Activated CD4-positive, alpha-beta T cell treated with anti-CD3 and anti-CD28 coated beads, Interleukin-2, amount 50 U/mL, for 4 hours (primary cell): ENCODE data around the gene IFT88.

Experiments
- DNase-seq, 2 experiments: peaks; one replicate each; pipeline ENCODE4 v3.0.0-alpha.2; 2020

The IFT88 gene

GRCh38 chr13:20567881-20568528, 1.0 kb downstream of the IFT88 start:
- no peak for DNase-seq

- DNase-seq: no peak
Measured at GRCh38 chr13:20570517-20570916, 3.6 kb downstream of the IFT88 start.

- DNase-seq: no peak
Measured at GRCh38 chr13:20571676-20572075, 4.7 kb downstream of the IFT88 start.

DNA sequence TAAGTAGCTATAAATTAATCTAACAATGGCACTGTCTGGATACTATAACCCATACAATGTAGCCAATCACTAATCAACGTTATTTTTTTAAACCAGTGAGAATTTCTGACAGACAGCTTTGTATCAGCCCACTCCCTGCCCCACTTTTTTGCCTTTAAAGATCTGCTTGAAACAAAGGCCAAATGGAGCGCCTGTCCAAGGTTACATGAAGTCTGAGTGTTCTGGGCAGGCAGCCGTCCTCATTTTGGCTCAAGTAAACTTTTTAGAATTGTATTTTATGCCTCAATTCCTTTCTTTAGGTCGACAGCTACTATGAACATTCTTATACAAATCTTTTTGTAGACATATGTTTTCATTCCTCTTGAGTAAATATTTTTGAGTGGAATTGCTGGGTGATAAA, 6.2 kb downstream of the IFT88 start:
- no peak for DNase-seq

- no peak for DNase-seq
Measured at GRCh38 chr13:20573636-20574035, 6.7 kb downstream of the IFT88 start.

- DNase-seq: no peak
Measured at GRCh38 chr13:20579191-20579590, 12.2 kb downstream of the IFT88 start.

DNA sequence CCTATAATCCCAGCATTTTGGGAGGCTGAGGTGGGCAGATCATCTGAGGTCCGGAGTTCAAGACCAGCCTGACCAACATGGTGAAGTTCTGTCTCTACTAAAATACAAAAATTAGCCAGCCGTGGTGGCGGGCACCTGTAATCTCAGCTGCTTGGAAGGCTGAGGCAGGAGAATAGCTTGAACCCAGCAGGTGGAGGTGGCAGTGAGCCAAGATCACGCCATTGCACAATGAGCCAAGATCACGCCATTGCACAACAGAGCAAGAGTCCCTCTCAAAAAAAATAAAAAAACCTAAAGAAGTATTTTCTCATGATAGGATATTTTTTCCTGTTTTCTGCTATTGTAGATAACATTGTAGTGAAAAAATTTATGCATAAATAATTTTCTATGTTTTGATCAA, 13.3 kb downstream of the IFT88 start:
- no peak for DNase-seq

DNA sequence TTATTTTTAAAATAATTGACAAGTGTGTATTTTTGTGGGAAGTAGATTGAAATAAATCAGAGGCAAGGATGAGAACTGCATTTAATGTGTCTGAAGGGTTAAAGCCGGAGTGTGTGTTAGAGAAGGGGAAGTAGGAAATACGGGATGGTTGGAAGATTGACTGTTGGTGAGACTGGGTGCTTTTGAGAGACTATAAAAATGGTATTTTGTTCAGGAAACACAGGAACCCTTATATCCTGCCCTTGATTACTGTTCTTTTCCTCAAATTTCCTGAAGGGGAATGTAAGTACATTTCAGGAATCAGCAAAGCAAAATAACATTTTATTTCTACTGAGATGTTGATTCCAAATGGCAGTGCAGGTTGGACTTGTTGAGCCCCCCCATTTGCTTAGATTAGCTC, 15.1 kb downstream of the IFT88 start:
- no peak for DNase-seq

DNA sequence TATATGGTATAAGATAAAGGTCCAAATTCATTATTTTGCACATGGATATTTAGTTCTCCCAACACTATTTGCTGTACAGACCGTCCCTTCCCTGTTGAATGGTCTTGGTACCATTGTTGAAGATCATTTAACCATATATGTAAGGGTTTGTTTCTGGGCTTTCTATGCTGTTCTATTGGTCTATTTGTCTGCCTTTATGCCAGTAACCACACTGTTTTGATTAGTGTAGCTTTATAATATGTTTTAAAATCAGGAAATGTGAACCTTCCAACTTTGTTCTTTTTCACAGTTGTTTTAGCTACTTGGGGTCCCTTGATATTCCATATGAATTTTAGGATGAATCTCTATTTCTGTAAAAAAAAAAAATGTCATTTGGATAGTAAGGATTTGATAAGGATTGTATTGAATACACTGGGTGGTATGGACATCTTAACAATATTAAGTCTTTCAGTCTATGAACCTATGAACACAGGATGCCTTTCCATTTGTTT, 16.9 kb downstream of the IFT88 start:
- DNase-seq: no peak

DNA sequence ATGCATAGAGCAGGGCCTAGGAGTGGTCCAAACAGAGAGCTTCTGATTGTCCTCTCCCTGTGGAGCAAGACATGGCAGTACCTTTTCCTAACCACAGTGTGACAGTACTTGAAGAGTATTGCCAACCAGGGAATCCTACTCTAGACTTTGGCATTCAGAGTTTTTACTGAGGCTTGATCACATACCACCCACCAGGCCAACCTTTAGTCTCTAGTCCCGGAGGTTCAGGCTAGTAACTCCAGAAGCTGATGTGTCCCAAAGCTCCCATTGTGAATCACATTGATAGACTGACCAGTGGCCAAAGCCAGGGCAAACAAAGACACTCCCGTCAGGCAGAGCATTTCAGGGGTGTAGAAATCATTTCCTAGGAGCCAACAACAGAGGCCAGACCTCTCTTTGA, 18.4 kb downstream of the IFT88 start:
- no peak for DNase-seq

DNA sequence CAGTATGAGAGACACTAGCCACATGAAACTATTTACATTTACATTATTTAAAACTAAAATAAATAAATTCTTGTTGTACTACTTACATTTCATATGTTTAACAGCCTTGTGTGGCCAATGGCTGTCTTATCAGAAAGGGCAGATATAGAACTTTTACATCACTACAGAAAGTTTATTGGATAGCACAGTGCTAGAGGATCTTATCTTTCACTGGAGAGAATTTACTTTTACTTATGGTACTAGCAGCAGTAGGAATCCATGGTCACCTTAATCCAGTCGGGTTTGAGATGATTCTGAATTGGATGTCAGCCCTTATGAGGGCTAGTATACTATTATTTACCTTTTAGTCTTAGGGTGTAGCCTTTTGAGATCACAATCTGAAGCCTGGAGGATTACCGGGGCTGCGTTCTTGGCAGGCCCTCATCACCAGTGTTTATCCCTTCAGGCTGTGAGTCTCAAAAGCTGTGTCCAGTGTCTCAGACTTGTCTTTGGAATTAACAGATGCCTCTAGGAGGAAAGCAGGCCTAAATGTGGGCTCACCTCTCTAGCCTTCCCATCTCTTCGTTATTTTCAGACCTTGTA, 21.7 kb downstream of the IFT88 start:
- no peak for DNase-seq

GRCh38 chr13:20590561-20590960, 23.6 kb downstream of the IFT88 start:
- no peak for DNase-seq

- DNase-seq: no peak
Measured at GRCh38 chr13:20592606-20593005, 25.6 kb downstream of the IFT88 start.

DNA sequence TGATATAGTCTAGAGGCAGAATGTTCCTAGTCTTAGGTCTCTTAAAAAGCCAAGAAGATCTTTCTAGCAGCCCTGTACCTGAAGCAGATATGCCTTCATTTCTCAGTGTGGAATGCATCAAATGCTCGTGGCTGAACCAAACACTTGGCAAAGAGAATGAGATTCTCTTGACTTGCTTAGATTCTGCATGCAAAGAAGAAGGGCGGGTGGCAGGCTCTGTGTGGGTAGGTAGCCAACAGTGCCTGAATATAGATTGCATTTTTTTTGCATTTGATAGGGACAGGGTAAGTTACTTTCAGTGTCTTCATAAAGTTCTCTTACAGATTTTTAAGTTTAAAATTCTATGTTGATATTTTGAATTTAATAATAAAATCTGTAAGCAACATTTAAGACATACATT, 27.3 kb downstream of the IFT88 start:
- DNase-seq: no peak

DNA sequence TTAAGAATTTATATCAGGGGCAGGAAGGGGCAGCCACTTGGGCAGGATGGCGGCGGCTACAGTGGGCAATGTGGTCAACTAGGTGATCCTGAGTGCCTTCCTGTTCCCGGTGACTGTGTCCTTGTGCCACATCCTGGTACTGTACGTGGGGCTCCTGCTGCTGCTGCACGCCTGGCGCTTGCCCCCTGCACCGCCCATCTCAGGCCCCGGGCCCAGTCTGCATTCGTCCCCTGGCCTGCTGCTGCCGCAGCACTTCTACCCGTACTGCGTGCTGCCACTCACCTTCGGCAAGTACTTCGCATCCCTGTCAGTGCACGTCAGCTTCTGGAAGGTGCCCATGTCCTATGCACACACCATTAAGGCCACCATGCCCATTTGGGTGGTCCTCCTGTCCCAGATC, 40.1 kb downstream of the IFT88 start:
- no peak for DNase-seq

DNA sequence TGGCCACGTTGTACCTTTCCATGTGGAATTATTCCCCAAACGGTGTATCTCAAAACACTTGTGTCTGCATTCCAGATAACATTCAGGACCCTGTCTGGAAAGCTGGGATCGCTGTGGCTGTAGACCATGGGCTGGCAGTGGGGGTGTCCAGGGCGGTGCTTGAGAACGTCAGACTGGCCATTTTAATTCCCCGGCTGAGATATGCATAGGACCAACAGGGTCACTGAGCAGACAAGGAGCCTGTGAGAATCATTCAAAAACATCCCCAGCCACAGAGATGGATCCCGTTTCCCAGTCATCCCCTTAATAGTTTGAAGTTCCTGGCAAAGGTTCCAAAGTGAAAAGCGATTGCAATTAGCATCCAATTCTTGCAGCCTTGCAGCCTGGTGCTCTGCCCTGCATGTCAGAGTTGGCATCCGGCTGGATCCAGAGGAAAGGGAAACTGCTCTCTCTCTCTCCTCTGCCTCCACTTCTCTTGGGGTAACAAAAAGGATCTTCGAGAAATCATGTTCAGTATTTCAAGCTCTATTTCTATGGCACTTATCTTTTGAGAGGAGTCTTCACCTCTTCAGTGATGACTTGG, 41.6 kb downstream of the IFT88 start:
- DNase-seq: no peak

DNA sequence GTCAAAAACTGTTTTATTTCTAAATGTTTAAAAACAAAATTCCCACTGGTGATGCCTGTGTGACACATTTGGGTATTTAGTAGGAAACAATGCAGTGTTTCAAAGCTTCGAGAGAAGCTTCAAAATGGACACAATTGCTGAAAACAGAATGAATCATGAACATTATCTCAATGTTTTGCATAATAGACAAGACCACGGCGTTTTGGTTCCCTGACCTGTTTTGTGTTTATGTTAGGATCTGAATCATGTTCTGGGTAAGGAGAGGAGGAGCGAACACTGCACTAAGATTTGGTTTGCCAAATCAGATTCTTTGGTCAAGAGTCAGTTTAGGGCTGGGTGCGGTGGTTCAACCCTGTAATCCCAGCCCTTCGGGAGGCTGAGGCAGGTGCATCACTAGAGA, 42.2 kb downstream of the IFT88 start:
- no peak for DNase-seq

DNA sequence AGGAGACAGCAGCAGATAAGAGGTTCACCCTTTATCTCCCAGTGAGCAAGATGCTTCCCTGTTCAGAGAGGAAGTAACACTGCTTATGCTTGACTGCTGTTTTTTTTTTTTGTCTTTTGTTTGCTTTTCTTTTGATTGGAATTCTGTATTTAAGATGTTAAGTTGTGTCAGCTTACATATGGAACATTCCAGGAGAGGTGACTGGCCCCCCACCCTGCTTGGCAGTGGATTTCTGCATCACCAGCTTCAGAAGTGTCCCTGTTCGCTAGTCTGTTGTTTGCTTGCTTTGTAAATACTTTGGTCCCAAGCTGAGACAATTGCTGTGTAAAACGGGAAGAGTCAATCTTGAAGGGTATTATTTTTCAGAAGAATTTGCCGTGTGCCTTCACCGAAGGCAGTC, 43.0 kb downstream of the IFT88 start:
- no peak for DNase-seq

DNA sequence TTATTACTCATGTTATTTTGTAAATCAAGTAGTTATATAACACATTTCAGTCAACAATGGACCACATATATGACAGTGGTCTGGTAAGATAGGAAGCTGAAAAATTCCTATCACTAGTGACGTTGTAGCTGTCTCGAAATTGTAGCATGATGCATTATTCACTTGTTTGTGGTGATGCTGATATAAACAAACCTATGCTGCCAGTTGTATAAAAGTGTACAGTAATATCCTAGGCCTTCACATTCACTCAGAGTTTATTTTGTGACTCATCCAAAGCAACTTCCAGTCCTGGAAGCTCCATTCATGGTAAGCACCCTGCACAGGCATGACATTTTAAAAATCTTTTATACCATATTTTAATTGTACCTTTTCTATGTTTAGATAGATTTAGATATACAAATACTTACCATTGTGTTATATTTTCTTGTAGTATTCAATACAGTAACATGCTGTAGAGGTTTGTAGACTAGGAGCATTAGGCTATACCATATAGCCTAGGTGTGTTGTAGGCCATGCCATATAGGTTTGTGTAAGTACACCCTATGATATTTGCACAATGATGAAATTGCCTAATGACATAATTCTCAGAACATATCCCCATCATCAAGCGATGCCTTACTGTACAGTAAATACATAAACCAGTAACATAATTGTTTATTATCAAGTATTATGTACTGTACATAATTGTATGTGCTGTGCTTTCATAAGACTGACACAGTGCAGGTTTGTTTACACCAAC, 49.3 kb downstream of the IFT88 start:
- no peak for DNase-seq

DNA sequence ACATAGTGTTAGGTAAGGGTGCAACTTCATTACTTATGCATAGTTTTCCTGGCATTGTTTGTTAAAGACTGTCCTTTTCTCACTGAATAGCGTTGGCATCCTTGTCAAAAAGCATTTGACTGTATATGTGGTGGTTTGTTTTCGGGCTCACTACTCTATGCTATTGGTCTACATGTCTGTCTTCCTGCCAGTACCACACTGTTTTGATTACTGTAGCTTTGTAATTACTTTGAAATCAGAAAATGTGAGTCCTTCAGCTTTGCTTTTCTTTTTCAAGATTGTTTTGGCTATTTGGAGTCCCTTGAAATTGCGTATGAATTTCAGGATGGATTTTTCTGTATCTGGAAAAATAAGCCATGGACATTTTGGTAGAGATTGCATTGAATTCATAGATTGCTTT, 56.0 kb downstream of the IFT88 start:
- no peak for DNase-seq

DNA sequence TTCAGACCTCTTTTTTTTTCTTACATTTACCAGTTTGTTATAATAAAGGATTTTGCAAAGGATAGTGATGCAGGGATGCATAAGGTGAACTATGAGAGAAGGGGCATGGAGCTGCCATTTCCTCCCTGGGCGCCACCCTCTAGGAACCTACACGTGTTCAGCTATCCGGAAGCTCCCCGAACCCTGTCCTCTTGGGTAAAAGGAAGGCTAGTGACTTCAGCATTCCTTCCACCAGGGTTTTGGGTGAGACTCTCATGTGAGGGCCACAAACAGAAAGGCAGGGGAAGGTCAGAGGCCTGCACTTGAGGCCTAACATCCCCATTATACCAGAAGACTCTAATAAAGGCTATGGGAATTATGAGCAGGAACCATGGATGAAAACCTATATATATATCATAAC, 57.3 kb downstream of the IFT88 start:
- DNase-seq: no peak

DNA sequence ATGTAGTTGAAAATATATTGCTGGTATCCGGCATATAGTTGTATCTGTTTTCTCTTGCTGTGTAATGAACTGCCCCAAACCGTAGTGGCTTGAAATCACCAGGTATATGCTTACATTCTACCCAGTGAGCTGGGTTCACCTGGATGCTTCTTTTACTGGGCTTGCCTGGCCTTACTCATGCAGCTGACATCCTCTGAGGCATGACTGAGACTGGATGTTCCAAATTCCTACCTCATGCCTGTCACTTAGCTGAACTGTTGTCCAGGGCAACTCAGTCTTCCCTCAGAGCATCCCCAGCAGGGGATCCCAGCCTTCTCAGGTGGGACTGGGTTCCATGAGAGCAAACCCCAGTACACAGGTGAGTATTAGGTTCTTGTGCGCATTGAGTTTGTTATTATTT, 66.8 kb downstream of the IFT88 start:
- no peak for DNase-seq

DNA sequence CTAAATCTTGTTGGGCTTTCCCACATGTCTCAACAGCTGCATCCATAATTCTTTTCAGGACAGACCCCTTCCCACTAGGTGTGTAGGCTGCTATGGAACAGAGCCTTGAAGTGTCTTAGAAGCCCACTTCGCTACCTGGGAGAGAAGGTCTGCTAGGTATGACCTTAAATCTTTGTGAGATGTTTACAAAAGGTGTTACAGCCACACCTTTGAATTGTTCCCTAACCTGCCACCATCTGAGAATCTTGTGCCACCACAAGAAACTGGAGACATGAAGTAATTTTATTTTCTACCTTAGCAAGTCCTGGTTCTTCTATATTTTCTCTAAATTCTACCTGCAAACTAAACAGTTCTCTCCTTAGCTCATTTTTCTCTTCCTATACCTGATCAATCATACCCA, 69.1 kb downstream of the IFT88 start:
- DNase-seq: no peak

DNA sequence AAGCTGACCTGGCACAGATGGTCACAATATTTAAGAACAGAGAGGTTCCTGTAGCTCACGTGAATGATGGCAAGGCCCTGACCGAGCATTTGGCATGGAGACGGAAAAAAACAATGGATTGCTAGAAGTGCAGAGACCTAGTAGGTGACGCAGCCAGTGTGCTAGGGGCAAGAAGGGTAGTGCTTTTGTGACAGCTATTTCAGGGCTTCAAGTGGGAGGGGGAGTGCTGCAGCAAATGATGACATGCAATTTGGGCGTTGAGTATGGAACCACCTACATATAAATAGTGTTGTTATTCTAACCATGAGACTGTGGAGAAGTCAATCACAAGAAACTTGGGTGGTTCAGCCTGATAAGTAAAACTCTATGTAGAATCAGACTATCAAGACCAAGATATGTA, 70.9 kb downstream of the IFT88 start:
- DNase-seq: no peak
